HepG2 (cell line): ENCODE measurements around the gene IDUA. TPM values are rescaled to one million over a fixed set of nuclear protein-coding genes. Genes with fewer than 3 reads are reported as not detected.

Experiments
- AGO2 ChIP-seq: fragments of 200-400 bp; formaldehyde crosslinking; optimal IDR thresholded peaks from 2 replicates; pipeline ENCODE3; 2017; ENCODE audit warnings: mild to moderate bottlenecking, low read depth, low read length, moderate library complexity
- ATF7 ChIP-seq, 2 experiments: fragments of 450-650 bp in 1 of 2; sonication (generic) in 1 of 2; formaldehyde crosslinking in 1 of 2; IDR thresholded peaks; 2 replicates each; pipeline versions ENCODE4 v1.4.0 to v1.6.1; 2016 to 2020; ENCODE audit warnings: antibody characterized with exemption in 1 of 2, mild to moderate bottlenecking in 1 of 2, missing genetic modification reagents in 1 of 2
- EHMT2 ChIP-seq: fragments of 200-600 bp; sonication (generic); IDR thresholded peaks from 2 replicates; pipeline ENCODE4 v1.7.0; 2017; ENCODE audit warnings: antibody characterized with exemption, low read depth, low read length, borderline replicate concordance
- KDM6A ChIP-seq: IDR thresholded peaks from 2 replicates; pipeline ENCODE4 v1.6.1; 2016; ENCODE audit warnings: low read depth
- KLF16 ChIP-seq, 2 experiments: sonication (generic) in 1 of 2; formaldehyde crosslinking in 1 of 2; IDR thresholded peaks; 2 replicates each; pipeline versions ENCODE4 v1.6.1 to v1.8.0; 2016 to 2023; ENCODE audit warnings: missing genetic modification reagents in 2 of 2, missing compliant biosample characterization in 1 of 2
- RBM39 ChIP-seq: fragments of 200-400 bp; formaldehyde crosslinking; IDR thresholded peaks from one replicate; pipeline ENCODE4 v1.6.1; 2018; ENCODE audit warnings: antibody characterized with exemption, mild to moderate bottlenecking, low read depth, low read length; ENCODE audit not compliant: poor library complexity, severe bottlenecking
- SPEN ChIP-seq: sonication (generic); formaldehyde crosslinking; IDR thresholded peaks from 2 replicates; pipeline ENCODE4 v1.5.1; 2020; ENCODE audit warnings: low read depth, mild to moderate bottlenecking, missing genetic modification reagents
- ZBTB7A ChIP-seq: sonication (generic); formaldehyde crosslinking; IDR thresholded peaks from 2 replicates; pipeline ENCODE4 v1.8.0; 2022; ENCODE audit warnings: mild to moderate bottlenecking, missing genetic modification reagents
- ZFP82 ChIP-seq: sonication (generic); formaldehyde crosslinking; IDR thresholded peaks from 2 replicates; pipeline ENCODE4 v1.5.1; 2020; ENCODE audit warnings: mild to moderate bottlenecking, missing genetic modification reagents, borderline replicate concordance
- ZNF776 ChIP-seq: sonication (generic); formaldehyde crosslinking; IDR thresholded peaks from 2 replicates; pipeline ENCODE4 v1.4.0; 2020; ENCODE audit warnings: mild to moderate bottlenecking, missing genetic modification reagents
- polyA plus RNA-seq, 8 experiments: library from polyadenylated mRNA; depleted of rRNA in 3 of 8; stranded (reverse) in 7 of 8; unstranded in 1 of 8; fragments of >200 nt; fragmentation: Illumina TruSeq in 4 of 8; extraction: Trizol in 4 of 8; gene quantifications; 2 replicates each; pipeline versions ENCODE4 v1.2.1 to v1.2.3, GENCODE V29; 2011 to 2016; ENCODE audit warnings: low read depth in 4 of 8, missing spikeins in 1 of 8, mixed read lengths in 1 of 8; ENCODE audit not compliant: insufficient read depth in 1 of 8
- total RNA-seq, 5 experiments: library from RNA; depleted of rRNA; stranded (reverse); fragments of >200 nt; fragmentation: Illumina TruSeq; extraction: Trizol; gene quantifications; 2 replicates each; pipeline ENCODE4 v1.2.3, GENCODE V29; 2016; ENCODE audit warnings: low read depth in 1 of 5
- TF ChIP-seq, protein P1 (sequence below): sonication (generic); formaldehyde crosslinking; IDR thresholded peaks from 2 replicates; pipeline ENCODE4 v1.5.1; 2020; ENCODE audit warnings: missing genetic modification reagents, mild to moderate bottlenecking, borderline replicate concordance
- TF ChIP-seq, protein P2 (sequence below): sonication (generic); formaldehyde crosslinking; IDR thresholded peaks from 2 replicates; pipeline ENCODE4 v1.4.0; 2020; ENCODE audit warnings: missing genetic modification reagents
- TF ChIP-seq, protein P3 (sequence below): sonication (generic); formaldehyde crosslinking; IDR thresholded peaks from one replicate; pipeline ENCODE4 v1.5.1; 2020; ENCODE audit warnings: mild to moderate bottlenecking, missing genetic modification reagents; ENCODE audit errors: not compliant biosample characterization

IDUA gene
- total and polyA plus RNA-seq, 2 of the 13 experiments (the other 11 are each of a cell fraction or from before 2014, with no cell fraction given) = 0.77 to 1.0 TPM

DNA sequence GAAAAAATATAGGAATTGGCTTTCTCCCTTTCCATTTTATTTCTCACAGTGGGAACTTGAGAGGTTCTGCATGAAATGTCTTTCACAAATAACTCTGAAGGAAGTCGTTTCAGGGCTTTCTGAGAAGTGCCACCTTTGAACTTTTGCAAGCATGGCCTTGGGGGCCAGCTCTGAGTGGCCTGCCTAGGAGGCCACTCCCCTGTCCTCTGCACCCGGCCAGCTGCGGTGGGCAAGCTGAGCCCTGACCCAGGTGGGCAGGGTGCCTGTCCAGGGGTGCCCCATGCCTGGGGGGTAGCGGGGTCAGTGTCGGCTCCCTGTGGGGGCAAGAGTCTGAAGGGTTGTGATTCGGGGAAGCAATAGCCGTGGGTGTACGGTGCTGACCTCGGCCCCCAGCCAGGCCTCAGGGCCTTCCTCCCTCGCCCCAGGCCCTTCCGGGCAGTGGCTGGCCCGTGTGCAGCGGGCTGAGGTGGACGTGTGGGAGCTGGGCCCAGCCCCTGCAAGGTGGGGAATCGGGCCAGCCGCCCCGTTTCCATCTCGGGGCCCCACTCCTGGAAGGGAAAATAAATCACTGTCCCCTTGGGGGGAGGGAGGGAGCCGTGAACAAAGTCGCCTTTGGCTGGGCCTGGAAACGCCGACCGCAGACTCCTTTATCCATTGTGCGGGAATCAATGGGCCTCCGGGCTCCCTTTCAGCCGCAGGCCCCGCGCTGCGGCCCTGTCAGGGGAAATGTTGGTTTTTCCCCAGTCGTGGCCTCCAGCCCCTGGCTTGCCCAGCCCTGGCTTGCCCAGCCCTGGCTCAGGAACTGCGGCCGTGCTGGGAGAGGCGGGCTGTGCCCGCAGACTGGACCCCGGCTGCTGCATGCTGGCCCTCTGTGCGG is 27.7 kb downstream of the IDUA start (continued):
- TF ChIP-seq EHMT2 (no peak), ZBTB7A (peak; percentile 65; the same call in 1 of the 2 replicates), ZNF776 (CRISPR knock-in tag) (no peak), KLF16 (CRISPR knock-in tag; IDR thresholded peaks at IDR 0.05) (no peak), SPEN (peak; percentile 37; the same call in 1 of the 2 replicates), ZFP82 (CRISPR knock-in tag) (no peak), RBM39 (no peak), ATF7 (IDR thresholded peaks at IDR 0.05) (no peak), ATF7 (CRISPR knock-in tag; IDR thresholded peaks at IDR 0.05) (no peak; the same call in 1 of the 2 replicates), KDM6A (CRISPR knock-in tag) (no peak), AGO2 (peak; percentile 92)
- TF ChIP-seq, protein P1, sequence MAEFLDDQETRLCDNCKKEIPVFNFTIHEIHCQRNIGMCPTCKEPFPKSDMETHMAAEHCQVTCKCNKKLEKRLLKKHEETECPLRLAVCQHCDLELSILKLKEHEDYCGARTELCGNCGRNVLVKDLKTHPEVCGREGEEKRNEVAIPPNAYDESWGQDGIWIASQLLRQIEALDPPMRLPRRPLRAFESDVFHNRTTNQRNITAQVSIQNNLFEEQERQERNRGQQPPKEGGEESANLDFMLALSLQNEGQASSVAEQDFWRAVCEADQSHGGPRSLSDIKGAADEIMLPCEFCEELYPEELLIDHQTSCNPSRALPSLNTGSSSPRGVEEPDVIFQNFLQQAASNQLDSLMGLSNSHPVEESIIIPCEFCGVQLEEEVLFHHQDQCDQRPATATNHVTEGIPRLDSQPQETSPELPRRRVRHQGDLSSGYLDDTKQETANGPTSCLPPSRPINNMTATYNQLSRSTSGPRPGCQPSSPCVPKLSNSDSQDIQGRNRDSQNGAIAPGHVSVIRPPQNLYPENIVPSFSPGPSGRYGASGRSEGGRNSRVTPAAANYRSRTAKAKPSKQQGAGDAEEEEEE (CRISPR knock-in tag) = no peak
- TF ChIP-seq, protein P2, sequence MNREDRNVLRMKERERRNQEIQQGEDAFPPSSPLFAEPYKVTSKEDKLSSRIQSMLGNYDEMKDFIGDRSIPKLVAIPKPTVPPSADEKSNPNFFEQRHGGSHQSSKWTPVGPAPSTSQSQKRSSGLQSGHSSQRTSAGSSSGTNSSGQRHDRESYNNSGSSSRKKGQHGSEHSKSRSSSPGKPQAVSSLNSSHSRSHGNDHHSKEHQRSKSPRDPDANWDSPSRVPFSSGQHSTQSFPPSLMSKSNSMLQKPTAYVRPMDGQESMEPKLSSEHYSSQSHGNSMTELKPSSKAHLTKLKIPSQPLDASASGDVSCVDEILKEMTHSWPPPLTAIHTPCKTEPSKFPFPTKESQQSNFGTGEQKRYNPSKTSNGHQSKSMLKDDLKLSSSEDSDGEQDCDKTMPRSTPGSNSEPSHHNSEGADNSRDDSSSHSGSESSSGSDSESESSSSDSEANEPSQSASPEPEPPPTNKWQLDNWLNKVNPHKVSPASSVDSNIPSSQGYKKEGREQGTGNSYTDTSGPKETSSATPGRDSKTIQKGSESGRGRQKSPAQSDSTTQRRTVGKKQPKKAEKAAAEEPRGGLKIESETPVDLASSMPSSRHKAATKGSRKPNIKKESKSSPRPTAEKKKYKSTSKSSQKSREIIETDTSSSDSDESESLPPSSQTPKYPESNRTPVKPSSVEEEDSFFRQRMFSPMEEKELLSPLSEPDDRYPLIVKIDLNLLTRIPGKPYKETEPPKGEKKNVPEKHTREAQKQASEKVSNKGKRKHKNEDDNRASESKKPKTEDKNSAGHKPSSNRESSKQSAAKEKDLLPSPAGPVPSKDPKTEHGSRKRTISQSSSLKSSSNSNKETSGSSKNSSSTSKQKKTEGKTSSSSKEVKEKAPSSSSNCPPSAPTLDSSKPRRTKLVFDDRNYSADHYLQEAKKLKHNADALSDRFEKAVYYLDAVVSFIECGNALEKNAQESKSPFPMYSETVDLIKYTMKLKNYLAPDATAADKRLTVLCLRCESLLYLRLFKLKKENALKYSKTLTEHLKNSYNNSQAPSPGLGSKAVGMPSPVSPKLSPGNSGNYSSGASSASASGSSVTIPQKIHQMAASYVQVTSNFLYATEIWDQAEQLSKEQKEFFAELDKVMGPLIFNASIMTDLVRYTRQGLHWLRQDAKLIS (CRISPR knock-in tag) = no peak
- TF ChIP-seq, protein P3, sequence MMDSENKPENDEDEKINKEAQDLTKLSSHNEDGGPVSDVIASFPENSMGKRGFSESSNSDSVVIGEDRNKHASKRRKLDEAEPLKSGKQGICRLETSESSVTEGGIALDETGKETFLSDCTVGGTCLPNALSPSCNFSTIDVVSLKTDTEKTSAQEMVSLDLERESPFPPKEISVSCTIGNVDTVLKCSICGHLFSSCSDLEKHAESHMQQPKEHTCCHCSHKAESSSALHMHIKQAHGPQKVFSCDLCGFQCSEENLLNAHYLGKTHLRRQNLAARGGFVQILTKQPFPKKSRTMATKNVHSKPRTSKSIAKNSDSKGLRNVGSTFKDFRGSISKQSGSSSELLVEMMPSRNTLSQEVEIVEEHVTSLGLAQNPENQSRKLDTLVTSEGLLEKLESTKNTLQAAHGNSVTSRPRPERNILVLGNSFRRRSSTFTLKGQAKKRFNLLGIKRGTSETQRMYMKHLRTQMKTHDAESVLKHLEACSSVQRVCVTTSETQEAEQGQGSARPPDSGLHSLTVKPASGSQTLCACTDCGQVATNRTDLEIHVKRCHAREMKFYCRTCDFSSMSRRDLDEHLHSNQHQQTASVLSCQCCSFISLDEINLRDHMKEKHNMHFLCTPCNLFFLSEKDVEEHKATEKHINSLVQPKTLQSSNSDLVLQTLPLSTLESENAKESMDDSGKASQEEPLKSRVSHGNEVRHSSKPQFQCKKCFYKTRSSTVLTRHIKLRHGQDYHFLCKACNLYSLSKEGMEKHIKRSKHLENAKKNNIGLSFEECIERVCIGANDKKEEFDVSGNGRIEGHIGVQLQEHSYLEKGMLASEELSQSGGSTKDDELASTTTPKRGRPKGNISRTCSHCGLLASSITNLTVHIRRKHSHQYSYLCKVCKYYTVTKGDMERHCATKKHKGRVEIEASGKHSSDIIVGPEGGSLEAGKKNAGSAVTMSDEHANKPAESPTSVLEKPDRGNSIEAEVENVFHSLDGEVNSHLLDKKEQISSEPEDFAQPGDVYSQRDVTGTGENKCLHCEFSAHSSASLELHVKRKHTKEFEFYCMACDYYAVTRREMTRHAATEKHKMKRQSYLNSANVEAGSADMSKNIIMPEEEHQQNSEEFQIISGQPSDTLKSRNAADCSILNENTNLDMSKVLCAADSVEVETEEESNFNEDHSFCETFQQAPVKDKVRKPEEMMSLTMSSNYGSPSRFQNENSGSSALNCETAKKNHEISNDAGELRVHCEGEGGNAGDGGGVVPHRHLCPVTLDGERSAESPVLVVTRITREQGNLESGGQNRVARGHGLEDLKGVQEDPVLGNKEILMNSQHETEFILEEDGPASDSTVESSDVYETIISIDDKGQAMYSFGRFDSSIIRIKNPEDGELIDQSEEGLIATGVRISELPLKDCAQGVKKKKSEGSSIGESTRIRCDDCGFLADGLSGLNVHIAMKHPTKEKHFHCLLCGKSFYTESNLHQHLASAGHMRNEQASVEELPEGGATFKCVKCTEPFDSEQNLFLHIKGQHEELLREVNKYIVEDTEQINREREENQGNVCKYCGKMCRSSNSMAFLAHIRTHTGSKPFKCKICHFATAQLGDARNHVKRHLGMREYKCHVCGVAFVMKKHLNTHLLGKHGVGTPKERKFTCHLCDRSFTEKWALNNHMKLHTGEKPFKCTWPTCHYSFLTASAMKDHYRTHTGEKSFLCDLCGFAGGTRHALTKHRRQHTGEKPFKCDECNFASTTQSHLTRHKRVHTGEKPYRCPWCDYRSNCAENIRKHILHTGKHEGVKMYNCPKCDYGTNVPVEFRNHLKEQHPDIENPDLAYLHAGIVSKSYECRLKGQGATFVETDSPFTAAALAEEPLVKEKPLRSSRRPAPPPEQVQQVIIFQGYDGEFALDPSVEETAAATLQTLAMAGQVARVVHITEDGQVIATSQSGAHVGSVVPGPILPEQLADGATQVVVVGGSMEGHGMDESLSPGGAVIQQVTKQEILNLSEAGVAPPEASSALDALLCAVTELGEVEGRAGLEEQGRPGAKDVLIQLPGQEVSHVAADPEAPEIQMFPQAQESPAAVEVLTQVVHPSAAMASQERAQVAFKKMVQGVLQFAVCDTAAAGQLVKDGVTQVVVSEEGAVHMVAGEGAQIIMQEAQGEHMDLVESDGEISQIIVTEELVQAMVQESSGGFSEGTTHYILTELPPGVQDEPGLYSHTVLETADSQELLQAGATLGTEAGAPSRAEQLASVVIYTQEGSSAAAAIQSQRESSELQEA = no peak
